ENCODE measurements around the gene CHRNE.

The CHRNE gene

DNA sequence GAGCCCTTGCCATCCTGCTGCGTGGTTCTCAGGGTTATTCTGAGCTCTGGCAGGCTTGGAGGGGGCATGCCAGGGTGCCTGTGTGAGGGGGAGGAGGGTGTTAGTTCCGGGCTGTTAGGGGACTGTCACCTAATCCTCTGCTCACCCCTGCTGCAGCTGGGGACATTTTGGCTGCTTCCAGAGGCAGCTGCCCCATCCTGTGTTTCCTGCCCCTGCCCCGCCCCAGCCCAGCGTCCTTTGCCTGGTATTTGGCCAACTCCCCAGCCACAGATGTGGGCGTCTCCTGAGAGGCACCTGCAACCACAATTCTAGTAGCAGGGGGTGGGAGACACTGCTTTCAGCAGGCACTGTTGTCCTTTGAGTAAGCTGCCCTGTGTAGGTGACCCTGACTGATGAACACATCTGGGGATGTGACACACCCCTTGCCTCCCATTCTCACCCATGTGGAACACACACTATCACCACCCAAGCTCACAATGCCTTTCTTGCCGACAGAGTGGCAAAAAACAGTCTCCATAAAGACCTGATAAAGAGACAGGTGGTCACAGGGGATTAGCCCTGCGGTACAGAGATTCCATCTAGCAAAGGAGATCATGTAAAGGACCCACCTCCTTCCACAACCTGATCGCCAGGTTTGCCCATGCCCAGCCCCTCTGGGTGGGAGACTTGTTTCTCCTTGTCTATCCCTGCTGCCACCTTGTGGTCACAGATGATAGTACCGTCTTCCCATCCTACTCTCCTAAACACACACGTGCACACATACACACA lies at the start of gene CHRNE:
CHRNE (minus strand) TSS at position 48 of the 768 bp plus-strand sequence; CDS start at position 13, 35 bp downstream.
- peak in 8 of 10 donors; percentile 36 to 87 (median 78) for DNase-seq
- intact Hi-C loops (cut with DNase I) = loop anchor here (5.0 to 10.0 kb wide), 3 partner anchors 62 to 171 kb away; partner anchors contain the start of genes GLTPD2, MED11, SPAG7 and VMO1

DNA sequence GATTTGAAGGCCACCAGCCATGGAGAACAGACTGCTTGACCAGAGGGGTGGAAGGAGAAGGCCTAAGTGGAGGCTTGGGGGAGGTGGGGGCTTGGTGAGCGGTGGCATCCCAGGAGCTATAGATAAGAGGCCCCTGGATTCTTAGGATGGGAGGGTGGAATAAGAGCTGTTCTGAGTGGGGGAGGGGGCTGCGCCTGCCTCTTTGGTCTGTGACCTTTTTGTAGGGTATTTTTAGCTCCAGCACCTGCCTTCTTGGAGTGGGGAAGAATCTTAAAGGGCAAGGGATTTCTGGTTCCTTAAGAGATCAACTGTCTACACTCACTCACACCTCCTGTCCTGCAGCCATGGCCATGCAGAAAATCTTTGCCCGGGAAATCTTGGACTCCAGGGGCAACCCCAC lies 48.6 kb upstream of the CHRNE start:
- intact Hi-C loops (cut with DNase I) = no loop called here
- peak in 1 of 10 donors; percentile 28 for DNase-seq

DNA sequence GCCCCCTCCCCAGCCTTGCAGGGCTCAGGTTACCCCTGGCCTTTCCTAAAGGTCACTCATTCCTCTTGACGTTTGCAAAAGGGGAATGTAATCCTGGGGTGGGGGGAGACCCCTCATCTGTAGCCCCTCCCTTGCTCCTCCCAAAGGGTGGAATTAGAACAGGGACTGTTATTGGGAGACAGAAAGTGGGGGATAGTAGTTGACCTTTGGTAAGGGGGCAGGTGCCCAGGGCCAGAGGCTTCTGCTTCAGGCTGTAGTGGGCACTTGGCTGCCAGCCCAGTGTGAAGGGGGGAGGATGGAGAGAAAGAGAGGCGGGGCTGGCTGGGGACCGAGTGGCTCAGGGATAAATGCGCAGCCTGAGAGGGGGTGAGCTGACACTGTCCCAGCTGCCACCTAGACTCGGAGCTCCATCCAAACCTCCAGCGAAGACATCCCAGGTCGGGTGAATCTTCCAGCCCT lies 47.9 kb upstream of the CHRNE start, which contains the start of gene ENO3:
ENO3 (plus strand) TSS at position 374 of the 459 bp plus-strand sequence. CDS start 711 bp downstream, outside the sequence.
- DNase-seq = peak in 1 of 10 donors; percentile 63

DNA sequence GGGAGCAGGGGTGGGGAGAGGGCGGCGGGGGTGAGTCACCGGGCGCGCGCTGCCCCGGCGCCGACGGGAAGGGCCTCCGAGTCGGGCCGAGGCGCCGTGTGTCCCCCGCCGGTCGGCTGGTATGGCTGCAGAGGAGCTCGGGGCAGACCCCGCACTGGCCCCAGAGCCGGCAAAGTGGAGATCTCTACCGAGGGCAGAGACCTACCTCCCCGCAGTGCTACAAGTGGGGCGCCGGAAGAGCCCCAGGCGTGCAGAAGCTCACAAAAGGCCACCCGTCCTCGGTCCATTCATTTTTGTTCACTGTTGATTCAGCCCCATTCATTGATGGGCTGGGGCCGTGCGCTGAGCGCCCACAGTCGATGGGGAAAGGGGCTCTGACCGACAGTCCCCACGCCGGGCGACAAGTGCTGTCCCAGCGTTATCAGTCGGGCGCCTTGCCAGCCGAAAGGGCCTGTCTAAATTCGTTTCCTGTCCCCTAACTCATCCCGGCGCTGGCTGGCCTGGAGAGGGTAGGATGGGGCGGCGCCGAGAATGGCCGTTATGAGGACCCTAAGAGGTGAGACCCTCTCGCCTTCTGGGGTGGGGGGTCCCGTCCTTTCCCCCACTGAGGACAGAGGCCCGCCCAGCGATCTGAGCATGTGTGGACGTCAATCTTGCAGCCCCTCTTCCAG lies 47.3 kb upstream of the CHRNE start:
- DNase-seq = peak in 3 of 10 donors; percentile 19 to 87 (median 64)
- intact Hi-C loops (cut with DNase I) = no loop called here

More for the DNA sequence above, 47.9 kb upstream of the CHRNE start, which contains the start of gene ENO3:
- intact Hi-C loops (cut with DNase I) = no loop called here

DNA sequence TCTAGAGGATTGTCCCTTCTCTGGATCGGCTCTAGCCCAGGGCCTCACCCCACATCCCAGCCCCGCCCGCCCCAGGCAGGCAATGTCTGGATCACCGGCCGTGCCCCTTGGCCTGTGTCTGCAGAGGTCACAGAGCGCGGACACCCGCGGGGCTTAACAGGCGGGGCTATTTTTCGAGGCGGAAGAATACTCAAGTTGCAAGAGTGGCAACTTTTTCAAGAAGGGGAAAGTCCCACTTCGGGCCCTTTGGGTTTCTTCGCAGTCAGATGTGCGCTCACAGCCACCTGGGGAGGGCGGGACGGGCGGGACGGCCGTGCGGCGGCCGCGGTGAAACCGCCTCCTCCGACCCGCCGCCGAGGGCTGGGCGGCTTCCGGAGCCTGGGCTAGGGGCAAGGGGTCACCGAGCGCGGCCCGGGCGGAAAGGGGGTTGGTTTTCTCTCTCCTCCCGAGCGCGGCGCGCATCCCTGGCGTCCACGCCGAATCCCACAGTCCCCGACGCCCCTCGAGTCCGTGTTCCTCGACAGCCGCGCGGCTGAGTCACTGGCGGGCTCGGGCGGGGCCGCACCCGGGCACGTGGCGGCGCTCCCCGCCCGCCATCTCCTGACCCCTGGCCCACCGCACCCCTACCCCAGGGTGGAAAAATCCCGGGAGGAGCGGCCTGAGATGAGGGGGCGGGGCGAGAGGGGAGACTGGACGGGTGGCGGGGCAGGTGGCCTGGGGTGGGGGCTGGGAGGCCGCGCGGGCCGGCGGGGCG lies 46.6 kb upstream of the CHRNE start:
- peak in 2 of 10 donors; percentile 34 to 86 for DNase-seq

DNA sequence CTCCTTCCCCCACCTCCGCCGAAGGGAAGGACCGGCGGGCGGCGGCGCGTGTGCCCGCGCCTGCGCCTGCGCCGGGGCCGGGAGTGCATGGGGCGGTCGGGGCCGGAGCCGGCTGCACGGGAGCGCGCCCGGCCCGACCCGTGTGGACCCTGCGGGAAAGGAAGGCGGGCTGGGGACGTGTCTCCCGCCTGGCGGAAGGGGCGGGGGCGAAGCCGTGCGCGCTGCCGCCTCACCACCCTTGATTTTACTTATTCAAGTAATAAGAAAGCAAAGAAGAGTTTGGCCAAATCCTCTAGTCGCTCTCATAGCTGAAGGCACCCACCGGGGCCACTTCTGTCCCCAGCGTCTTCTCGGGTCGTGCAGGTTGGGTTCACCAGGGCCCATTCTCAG lies 46.0 kb upstream of the CHRNE start:
- peak; percentile 55 to 96 (median 69) for DNase-seq
- intact Hi-C loops (cut with DNase I) = loop anchor here (1.0 to 5.0 kb wide), 2 partner anchors 18 to 38 kb away; partner anchors contain the start of genes CAMTA2 and SPAG7

More for the DNA sequence above, 46.6 kb upstream of the CHRNE start:
- intact Hi-C loops (cut with DNase I) = loop anchor here (5.0 kb wide), 1 partner anchor 38 kb away; the partner anchor contains the start of gene CAMTA2

DNA sequence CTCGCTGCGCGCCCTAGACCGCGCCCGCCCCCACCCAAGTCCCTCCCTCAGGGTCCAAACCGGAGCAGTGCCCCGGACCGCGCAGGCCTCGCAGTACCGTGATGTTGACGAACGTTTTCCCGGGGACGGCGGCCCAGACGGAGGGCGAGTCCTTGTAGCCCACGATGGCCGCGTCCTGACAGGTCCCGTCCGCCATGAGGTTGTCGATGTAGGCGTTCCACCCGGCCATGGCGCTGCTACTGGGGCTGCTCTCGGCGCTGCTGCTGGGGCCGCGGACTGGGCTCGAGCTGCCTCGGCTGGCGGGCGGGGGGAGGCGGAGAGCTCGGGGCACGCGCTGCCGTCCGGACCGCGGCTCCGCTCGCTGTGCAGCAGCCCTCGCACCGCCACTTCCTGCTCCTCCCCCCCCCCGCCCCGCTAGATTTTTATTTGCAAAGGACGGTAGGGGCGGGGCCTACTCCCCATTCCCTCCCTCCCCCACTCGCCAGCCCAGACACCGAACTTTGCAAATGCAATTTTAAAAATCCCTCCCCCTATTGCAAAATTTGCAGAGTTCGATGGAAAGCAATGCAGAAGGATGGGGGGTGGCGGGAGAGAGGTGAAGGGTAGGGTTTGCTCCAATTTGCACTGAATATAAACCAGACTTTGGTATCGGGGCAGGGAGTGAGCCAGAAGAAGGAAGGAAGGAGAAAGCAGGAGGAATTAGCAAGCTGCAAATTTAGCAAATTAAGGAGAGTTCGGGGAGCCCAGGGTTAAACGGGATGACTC lies 45.5 kb upstream of the CHRNE start, which contains the start of gene PFN1:
PFN1 (minus strand) TSS at position 365 of the 765 bp plus-strand sequence; CDS start at position 229, 136 bp downstream.
- peak; percentile 63 to 96 (median 80) for DNase-seq
- intact Hi-C loops (cut with DNase I) = loop anchor here (1.0 to 5.0 kb wide), 2 partner anchors 19 to 39 kb away; partner anchors contain the start of genes CAMTA2 and SPAG7

DNA sequence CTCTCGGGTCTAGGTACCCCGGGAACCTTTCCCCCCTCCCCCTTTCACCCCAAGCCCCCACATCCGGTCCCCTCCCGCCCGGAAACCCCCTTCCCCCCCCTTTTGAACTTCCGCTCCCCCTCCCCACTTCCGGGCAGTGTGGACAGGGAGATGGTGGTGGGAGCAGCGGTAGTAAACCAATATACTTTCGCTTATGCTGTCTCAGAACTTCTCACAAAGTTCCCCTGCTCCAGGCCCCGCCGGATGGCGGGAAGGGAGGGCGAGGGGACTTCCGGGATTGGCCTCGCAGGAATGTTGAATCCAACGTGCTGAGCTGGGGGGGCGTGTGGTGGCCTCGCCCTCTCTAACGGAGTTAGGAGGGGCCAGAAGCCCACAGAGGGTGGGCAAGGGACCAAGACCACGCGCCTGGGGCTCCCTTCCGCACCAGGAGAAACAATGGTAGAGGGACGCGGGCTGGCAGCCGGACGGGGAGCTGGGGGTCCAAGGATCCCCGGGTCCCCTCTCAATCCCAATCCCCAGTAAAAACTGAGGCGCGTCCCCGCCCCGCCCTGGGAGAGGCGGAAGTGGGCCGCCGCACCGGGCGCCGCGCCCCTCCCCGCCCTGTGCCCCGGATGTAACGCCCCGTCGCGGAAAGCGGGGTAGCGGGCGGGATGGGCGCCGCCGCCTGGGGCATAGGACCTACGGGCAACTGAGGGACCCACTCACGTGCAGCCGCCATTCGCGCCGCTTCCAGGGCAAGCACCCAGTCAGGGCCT lies 44.7 kb upstream of the CHRNE start:
- intact Hi-C loops (cut with DNase I) = loop anchor here (1.0 to 5.0 kb wide), 2 partner anchors 20 to 40 kb away; partner anchors contain the start of genes CAMTA2 and SPAG7
- peak in 6 of 10 donors; percentile 31 to 90 (median 44) for DNase-seq

DNA sequence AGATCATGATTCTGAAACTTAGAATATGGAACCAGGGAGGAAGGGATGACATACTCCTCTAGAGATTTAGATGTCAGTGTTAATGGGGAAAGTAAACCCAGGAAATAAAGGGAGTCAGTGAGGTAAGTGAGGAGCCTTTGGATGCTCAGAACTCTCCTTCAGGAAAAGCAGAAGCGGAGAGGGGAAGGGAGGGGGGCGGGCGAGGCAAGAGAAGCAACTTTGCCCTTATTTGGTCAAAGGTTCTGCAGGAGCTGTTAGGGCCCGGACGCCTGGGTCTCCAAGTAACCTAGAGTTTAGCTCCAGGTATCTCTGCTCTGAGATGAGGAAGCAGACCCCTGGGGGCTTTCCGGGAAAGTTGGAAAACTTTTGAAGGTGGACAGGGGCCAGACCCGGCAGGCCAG lies 44.1 kb upstream of the CHRNE start:
- DNase-seq = peak in 1 of 10 donors; percentile 39
- intact Hi-C loops (cut with DNase I) = loop anchor here (5.0 kb wide), 1 partner anchor 40 kb away; the partner anchor contains the start of gene CAMTA2

DNA sequence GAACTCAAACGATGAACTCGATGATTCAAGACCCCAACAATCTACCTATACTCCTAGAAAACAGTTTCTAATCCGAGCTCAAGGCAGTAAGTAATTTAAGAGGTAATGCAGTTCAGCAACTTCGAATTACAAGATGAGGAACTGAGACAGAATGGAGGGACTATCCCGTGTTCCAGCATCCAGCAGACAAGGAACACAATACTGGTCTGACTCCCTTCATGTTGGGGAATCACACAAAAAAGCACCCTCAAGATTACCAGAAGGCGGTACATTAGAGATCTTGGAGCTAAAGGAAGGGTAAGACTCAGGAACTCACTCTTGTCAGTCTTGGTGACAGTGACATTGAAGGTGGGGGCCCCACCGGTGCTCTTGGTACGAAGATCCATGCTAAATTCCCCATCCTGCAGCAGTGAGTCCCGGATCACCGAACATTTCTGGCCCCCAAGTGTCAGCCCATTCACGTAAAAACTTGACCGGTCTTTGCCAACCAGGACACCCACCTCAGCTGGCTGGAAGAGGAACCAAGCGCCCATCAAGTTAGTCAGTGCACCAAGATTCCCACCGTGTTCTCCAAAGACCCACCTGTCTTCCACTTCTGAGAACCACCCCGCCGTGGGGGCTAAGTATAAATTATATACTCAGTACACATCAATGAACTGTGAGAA lies 43.5 kb upstream of the CHRNE start:
- no peak for DNase-seq
- intact Hi-C loops (cut with DNase I) = loop anchor here (5.0 kb wide), 1 partner anchor 41 kb away; the partner anchor contains the start of gene CAMTA2

DNA sequence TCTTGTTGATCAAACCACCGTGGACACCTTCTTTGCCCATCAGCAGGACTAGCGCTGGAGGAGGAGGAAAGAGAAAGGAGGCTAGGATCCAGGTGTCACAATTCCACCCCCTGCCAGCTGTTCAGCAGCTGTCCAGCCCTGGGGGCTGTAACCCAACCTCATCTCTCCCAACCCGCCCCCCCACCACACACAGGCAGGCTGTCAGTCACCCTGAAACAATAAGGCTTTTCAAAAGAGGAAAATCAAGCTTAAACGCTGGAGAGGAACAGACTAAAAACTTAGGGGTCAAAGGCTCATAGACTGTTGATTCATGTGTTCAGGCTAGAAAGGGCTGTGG lies 43.0 kb upstream of the CHRNE start:
- no peak for DNase-seq
- intact Hi-C loops (cut with DNase I) = loop anchor here (5.0 kb wide), 1 partner anchor 41 kb away; the partner anchor contains the start of gene CAMTA2

DNA sequence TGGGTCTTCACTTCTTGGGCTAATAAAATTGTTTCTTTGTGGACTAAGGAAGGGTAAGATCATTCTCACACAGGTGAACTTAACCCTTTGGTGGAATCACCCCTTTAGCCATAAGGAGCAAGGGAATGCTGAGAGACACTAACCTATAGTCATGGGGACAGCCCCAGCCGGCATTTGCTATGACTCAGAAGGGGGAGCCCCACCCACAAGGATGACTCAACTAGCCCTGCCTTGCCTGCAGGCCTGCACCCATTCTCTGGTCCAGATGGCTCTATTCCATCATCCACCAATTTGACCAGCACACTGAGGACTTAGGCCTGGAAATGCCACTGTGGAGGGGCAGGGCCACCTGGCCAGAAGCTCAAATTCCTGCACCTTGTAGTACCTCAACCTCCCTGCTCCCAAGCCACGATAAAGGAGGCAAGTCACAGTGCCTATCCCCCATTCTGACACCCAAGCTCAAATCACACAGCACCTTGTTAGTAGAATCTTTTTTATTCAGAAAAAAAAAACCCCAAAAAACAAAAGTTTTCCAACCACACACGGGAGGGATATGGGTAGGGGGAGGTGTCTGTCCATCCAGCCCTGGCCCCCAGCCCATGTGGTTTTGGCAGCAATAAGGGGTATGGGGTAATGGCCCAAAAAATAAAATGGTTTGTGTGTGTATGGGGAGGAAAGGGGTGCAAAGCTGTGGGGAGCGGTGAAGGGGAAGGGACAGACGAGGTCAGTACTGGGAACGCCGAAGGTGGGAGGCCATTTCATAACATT lies 42.5 kb upstream of the CHRNE start:
- intact Hi-C loops (cut with DNase I) = loop anchor here (5.0 kb wide), 1 partner anchor 42 kb away; the partner anchor contains the start of gene CAMTA2

DNA sequence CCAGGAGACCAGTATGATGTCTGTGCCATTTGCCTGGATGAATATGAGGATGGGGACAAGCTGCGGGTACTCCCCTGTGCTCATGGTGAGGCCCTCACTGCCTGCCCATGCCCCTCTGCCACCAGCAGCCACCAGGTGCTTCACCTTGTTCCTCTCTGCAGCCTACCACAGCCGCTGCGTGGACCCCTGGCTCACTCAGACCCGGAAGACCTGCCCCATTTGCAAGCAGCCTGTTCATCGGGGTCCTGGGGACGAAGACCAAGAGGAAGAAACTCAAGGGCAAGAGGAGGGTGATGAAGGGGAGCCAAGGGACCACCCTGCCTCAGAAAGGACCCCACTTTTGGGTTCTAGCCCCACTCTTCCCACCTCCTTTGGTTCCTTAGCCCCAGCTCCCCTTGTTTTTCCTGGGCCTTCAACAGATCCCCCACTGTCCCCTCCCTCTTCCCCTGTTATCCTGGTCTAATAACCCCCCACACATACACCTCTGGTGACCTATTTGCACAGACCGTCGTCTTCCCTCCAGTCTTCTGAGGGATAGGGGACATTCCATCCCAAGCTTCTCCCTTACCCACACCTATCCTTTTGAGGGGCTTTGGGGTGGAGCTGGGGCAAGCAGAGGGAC lies 41.8 kb upstream of the CHRNE start:
- DNase-seq = peak in 2 of 10 donors; percentile 44 to 74
- intact Hi-C loops (cut with DNase I) = loop anchor here (5.0 kb wide), 1 partner anchor 43 kb away; the partner anchor contains the start of gene CAMTA2

More for the DNA sequence above, 42.5 kb upstream of the CHRNE start:
- DNase-seq = peak in 7 of 10 donors; percentile 26 to 92 (median 74)

DNA sequence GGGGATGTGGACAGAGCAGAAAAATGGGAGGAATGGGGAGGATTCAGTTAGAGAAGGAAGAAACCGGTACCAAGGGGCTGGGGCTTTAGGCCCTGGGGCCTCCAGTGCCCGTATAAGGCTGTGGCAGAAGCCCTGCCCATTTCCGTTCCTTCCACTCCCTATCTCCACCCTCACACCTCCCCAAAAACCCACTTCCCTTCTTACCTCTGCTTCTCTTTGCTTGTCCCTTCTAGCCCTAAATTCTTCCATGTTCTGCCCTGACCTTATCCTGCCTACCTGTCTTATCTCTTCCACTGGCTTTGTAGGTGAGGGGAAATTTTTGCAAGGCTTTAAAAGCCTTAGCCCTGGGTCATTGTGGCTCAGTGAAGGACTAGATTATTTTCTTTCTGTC lies 41.3 kb upstream of the CHRNE start:
- peak in 1 of 10 donors; percentile 1 for DNase-seq
- intact Hi-C loops (cut with DNase I) = no loop called here

DNA sequence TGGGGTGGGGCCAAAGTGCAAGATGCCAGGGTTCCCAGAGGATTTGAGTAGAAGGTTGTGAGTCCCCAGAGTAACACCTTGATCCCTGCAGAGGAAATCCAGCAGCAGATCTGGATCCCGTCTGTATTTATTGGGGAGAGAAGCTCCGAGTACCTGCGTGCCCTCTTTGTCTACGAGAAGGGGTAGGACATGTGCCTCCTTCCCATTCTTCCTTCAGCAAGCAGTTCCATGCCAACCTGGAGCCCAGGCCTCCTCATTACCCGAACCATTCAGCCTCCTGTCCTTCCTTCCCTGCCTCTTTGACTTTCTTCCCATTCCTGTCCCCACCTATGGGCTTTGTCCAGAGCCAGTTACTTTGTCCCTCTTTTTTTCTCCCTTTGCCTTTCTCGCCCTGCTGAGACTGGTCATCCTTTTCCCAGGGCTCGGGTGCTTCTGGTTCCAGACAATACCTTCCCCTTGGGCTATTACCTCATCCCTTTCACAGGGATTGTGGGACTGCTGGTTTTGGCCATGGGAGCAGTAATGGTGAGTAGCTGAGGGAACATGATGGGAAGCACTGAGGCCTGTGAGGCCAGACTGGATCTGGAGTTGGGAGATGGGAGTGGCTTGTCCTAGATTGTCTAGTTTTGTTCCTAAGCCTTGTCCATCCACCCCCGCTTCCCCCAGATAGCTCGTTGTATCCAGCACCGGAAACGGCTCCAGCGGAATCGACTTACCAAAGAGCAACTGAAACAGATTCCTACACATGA lies 40.0 kb upstream of the CHRNE start:
- intact Hi-C loops (cut with DNase I) = no loop called here
- peak in 3 of 10 donors; percentile 2 to 41 (median 12) for DNase-seq

DNA sequence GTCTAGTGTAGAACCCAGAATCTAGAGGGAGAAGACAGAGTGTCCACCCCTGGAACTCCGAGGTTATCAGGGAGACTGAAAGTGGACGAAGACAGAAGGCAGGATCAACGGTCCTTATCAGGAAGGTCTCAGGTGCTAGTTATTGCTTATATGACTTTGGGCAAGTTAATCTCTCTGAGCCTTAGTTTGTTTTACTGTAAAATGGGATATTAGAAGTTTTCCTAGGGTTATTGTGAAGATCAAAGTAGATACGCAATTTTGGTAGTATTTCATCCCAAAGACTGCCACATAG lies 38.4 kb upstream of the CHRNE start:
- intact Hi-C loops (cut with DNase I) = loop anchor here (2.0 kb wide), 1 partner anchor 26 kb away; the partner anchor contains the start of gene SPAG7
- no peak for DNase-seq

All from posterior cingulate gyrus (tissue), 11 donors.